Dermis blood vessel endothelial cell (primary cell): ENCODE data around the gene KIRREL1. TPM values are rescaled to one million over a fixed set of nuclear protein-coding genes. Genes with fewer than 3 reads are reported as not detected.

Experiments
- DNase-seq: peaks from one replicate; pipeline ENCODE4 v3.0.0; 2010
- total RNA-seq: library from RNA; depleted of rRNA; stranded (reverse); fragments of >200 nt; gene quantifications from 2 replicates; pipeline ENCODE4 v1.2.3, GENCODE V29; 2014

Gene KIRREL1
- total RNA-seq, 1 donor from 2014 or later = 28.2 TPM

DNA sequence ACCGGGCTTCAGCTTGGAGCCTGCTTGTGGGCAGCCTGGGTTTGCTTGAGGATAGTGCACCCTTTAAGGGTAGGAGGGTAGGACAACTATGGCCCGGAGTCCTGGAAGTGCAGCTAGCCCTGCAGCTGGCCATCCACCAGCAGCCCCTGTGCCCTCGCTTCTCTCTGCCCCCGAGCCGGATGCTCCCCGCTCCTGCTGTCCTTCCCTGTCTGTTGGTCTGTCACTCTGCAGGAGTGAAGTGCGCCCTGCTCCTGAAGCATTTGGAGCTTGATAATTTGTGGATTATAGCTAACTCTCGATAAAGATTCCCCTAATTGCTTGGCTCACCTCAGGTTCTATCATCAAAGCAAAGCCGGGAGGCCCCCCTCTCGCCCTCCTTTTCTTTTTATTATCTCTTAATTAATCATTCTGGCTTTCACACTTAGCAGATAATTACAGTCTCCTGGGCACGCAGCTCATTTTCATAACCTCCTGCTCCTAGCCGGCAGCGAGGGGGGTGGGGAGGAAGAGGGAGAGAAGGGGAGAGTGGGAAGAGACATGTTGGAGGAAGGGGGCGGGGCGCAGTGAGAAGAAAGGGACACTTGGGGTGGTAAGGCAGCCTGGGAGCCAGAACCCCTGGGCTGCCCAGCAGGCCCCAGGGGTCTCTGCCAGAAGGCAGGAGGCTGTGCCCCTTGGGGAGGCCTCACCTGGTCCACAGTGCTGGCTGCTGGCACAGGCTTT lies 14.4 kb downstream of the KIRREL1 start:
- DNase-seq = no peak

DNA sequence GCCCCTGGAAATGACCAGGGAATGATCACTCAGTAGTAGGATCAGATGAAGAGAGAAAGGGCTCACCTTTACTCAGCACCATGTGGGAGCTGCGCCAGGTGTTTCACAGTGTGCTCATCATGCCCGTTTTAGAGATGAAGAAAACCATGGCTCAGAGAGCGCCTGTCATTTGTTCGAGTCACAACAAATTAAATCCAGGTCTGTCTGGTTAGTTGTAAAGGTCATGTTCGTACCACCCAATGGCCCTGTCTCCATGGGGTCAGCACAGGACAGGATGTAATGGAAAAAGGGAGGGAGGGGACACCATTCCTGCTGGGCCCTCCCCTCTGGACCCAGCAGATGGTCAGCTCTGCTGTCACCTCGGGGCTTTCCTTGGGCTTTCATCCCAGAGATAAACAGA lies 15.2 kb downstream of the KIRREL1 start:
- no peak for DNase-seq

DNA sequence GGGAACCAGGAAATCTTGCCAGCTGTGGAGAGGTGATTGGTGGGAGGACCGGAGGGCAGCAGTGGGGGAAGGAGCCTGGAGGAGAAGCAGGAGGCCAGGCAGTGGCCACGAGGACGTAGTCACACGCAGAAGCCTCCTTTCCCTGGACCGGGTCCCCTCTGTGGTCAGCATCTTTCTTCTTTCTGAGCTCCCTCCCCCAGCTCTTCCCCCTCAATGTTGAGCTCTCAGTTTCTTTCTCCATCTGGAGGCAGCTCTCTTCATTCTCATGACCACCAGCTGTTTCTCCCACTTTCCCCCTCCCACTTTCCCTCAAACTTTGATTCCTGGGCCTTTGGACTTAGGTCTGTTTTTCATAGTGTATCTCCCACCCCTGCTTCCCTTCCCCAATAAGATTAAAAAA lies 18.3 kb downstream of the KIRREL1 start:
- no peak for DNase-seq

DNA sequence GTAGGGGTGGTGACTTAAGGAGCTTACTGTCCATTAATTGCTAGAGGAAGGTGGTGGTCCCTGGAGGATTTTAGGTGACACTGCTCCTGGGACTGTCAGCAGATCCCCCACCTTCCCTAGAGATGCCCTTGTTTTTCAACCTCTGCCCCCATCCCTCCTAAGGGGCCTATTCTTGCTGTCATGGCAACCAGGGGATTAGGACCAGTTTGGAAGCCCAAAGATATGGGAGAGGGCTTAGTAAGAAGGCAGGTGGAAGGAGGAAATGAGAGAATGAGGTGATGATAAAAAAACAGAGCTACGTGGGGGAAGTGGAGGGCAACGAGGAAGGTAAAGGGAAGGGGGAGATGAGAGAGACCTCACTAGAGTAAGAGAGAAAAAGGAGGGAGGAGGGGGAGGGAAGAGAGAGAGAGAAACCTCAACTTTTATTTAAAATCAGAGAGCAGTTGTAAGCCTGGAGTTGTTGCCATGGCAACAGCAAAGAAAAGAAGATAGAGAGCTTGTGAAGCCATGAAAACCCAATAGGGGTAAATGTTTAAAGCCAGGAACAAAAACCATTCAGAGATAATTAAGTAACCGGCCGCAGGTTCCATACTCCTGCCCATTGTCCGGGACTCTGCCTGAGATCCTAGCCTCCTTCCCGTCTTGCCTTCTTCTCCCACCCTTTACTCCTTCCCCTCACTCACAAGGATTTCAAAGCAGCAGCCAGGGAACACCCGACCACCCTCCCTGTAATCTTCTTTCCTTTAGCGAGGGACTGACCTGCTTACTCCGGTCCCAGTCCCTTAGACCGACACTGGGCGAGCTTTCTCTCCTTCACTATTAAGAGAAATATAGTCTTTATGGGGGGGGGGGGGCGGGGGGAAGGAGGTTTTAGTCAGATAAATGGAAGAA lies 20.6 kb downstream of the KIRREL1 start:
- no peak for DNase-seq

DNA sequence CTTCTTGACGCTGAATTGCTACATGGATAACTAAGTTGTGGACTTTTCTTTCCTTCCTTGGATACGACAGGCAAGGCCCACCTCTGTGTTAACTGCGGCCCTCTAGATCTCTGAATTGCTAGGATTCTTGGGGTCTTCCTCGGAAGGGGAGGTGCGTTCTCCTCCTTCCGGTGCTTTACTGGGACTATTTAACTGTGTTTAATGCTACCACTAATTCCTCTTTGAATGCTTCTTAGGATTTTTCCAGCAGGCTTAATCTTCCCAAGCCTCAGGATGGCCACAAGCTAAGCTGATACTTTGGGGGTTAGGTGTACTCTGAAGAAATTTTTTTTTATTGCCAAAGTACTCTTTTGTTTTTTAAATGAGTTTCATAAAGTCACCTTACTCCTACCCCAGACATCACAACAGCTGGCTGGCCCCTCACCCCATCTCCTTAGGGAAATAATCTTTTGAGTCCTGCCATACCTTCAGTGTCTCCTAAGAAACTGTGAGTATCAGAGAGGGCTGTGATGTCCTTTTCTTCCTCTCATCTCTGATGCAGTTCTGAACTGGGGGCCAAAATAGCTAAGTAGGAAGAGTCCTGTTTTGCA lies 21.4 kb downstream of the KIRREL1 start:
- DNase-seq = no peak

DNA sequence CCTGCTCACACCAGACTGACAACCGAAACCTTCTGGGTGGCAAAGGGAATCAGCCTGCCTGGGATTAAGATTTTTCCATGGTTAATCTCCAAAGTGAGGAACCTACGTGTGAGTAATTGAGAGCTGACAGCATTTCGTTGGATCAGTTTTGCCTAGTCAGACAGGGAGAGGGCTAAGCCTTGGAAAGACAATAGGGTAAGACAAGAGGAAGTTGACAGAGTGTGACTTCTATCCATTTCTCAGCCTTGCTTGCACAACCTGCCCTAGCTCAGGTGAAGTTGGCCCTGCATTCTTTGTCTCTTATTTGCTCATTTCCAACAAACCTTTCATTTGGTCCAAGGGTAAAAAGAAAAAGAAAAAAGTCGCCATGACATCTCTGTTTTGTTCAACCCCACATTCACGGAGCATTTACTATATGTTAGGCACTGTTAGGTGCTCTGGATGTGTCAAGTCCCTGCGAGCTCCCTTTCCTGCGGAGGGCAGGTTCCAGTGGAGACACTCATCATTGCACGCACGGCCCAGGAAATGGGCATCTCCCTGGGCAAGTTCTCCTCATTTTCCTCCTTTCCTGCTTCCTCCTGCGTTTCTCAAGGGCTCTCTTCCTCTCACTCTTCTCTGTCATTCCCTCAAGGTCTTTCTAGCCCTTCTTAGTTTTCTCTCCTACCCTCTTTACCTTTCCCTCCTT lies 23.3 kb downstream of the KIRREL1 start:
- DNase-seq = peak; percentile 48

DNA sequence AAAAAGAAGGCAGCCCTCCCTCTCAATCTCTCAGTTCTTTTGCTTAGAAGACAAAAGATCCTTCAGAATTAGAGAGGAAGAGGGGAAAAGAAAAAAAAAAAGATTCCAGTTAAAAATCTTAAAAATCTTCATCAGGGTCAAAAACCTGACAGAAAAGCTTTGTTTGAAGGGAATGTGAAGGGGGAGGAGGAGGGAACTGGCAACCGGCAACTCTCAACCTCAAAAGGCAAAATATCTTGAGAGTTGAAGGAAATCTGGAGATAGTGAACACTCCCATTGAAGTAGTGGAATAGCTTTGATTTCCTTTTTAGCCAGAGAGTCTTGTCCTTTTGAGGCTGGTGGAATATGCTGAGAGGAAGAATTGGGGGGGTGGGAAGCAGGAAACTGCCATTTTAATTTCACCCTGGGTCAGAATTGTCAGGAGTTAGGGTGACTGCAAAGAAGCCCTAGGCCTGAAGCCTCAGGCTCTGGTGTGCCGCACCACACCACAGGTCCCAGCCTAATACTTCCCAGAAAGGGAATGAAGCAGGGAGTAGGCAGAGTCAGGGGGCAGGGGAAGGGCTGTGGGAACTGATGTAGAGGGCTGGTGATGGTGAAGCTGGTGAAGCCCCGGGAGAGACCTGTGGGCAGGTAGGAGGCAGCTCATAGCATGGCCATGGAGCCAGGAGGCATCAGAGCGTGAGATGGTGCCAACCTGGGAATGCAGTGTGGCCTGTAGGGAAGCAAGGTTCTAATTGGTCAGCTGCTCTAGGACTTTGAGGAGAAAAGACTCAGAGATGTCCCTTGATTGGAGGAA lies 24.6 kb downstream of the KIRREL1 start:
- no peak for DNase-seq

DNA sequence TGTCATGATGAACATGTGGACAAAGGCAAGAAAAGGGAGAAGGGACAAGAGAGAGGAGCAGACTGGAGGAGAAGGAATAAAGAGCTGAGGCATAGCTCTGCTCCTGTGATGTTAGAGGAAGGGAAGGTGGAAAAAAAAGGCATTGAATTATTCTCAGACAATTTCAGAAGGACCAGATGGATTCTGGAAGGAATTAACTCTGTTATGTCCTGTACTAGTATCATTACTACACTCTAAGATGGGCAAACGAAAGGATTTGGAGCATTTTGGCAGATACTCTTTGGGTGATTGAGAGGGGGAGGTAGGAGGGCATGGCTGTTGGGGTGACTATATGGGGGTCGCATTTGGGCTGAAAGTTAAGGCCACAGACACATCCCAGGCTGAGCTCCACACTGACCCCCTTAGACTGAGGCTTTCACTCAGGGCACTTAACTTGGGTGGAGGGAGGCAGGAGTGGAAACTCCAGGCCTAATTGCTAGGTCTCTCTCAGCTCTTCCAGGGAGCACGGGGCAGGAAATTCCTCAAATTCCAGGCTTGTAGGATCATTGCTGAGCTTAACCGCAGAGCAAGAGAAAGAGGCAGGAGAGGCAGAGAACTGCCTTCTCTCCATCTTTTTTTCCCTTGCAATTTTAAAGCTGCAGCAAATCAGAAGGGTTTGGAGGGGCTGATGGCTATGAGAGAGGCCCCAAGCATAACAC lies 25.9 kb downstream of the KIRREL1 start:
- DNase-seq = peak; percentile 95

DNA sequence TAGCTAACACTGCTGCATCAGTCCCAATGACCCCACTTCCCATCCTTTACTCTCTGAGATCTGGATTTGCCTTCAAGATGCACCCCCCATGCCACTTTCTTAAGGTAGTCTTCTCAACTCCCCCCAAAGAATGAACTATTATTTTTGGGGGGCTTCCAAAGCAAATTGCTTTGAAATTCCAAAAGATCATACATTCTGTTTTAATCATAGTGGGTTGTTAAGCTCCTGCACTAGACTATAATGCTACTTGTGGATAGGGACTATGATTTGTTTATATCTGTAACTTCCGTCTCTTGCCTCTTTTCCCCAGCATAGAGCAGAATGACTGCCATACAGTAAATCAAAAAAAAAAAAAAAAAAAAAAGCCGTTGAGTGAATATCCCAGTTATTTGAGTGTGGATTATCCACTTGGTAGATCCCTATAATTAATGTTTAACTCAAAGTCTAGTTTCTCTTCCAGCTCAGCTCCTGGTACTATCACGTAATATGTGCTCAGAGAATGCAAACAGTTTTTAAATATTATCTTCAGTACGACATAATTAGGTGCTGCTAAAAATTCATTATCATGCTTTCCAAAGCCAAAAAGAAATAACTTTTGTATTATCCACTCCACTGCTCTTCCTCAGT lies 26.9 kb downstream of the KIRREL1 start:
- DNase-seq = no peak

DNA sequence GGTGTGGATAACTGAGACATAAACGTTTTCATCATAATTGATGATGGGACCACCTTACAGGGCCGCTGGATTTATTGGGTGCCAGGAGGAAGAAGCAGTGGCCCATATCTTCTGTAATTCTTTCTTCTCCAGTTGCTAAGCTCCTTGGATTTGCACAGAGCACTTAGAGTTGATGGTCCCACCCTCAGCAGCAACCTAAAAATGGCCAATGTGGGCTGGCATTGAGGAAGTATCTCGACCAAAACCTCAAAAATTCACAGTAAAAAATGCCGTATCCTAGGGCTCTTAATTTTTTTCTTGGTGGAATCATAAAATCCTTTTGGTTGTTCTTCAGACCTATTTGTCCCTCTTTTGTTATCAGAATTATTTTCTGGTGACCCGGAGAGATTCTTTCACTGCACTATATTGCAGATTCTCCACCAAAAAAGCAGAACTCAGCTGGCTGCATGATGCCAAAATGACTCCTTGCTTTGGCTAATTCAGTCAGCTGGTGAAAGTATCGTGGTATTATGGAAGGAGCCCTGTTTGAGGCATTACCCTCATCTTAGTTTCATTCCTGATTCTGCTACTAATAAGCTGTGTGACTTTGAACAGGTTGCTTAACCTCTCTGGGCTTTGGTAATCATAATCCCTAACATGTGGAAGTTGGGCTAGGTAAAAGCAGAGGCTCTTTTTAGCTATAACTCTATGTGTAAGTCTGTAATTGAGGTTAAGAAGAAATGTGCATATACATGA lies 27.6 kb downstream of the KIRREL1 start:
- no peak for DNase-seq

DNA sequence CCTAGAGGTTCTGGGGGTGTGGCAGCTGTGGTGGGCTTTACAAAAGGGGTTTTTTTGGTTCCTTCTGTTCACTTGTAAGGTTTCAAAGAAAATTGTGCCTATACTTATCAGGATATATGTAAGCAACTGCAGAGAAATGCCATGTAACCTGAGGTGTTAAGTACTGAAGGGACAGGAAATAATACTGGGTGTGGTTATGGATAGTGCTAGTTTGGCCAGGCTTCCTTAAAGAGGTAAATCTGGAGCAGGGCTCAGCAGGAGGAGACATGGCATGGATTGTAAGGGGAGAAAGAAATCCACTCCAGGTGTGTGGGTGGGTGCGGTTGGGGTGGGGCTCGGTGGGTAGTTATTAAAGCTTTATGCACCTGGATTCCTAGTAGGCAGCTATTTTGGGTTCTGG lies 28.3 kb downstream of the KIRREL1 start:
- DNase-seq = no peak

DNA sequence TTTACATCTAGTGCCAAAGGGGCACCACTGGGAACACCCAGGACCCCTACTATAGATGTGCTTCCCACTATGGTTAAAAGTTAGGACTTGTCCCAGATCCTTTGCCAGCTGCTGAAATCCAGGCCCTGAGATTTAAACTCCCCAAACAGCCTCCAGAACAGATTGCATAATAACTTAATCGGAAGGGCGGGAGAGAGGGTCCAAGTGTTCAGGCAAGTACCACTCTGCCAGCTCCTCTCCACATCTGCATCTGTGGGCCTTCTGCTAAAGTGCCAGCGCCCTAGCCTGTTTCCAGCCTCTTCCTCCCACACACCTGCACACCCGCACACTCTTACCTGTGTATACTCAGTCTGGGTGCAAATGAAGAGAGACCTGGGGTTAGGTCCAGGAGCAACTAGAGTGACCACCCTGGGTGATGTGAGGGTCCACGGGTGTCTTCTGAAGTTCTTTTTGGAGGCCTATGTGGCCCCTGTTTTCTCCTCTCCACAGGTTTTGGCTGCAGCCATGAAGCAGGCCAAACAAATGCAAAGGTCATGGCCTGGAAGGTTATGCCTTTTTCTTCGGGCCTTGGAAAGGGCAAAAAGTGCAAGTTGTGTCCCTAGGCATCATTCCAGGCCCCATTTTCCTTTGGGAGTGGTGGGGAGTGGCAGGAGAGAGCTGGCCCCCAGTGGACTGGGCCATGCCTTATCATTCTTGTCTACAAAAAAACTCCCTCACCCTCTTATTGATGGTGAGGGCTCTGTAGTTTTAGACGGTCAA lies 29.3 kb downstream of the KIRREL1 start:
- DNase-seq = no peak

DNA sequence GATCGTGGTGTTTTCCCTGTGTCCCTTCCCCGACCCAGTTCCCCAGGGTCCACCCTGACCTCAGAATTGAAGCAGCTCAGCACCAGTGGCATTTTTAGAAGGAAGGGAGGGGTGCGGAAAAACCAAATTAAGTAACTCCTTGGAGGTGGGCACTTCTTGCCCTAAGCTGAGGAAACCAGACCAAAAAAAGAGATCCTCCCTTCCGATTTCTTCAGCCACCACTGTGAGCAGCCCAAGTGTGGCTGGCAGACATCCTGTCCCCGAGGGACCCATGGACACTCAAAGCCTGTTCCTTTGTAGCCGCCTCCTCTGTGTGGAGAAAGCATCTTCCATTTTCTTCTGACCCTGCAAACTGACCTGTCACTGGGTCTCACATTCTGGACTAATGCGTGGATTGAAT lies 31.3 kb downstream of the KIRREL1 start:
- no peak for DNase-seq

DNA sequence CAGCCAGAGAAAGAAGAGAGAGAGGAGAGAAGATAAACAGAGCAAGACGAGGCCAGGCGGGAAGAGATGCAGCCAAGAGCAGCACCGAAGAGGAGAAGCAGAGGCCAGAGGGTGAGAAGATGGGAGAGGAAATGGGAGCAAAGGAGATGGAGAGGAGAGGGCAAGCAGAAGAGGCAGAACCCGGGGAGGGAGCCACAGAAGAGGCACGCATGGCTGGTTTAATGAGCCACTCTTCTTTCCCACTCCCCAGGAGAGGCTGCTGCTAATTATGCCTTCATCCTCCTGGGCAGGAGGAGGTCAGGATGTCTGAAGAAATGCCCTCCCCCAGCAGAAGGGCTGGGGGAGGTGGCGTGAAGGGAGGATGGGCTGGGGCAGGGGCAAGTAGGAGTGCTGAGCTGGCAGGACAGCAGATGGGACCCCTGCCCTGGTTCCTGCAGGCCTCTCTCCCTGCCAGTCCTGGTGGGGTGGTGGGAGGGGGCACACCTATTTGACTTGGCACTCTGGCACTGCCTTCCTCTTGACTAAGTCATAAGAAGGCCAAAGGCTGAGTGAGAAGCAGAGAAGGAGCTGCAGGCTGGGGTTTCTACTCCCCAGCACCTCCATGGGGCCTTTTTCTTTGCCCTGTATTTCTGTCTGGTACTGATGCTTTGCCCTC lies 32.3 kb downstream of the KIRREL1 start:
- no peak for DNase-seq

DNA sequence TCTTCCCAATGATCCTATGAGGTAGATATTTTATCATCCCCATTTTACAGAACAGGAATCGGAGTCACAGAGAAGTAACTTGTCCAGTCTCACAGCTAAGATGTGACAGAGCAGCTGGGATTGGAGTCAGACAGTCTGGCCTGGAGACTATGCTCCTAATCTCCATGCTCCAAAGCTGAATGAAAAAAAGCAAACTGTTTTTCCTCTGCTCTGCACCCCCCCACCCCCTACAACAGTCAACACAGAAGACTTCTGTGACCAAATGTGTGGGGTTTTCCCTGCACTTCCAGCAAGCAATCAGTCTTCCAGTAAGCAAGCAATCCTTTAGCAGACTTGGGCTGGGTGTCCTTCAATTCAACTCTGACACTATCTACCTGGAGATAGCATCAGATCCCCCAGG lies 33.2 kb downstream of the KIRREL1 start:
- DNase-seq = no peak

DNA sequence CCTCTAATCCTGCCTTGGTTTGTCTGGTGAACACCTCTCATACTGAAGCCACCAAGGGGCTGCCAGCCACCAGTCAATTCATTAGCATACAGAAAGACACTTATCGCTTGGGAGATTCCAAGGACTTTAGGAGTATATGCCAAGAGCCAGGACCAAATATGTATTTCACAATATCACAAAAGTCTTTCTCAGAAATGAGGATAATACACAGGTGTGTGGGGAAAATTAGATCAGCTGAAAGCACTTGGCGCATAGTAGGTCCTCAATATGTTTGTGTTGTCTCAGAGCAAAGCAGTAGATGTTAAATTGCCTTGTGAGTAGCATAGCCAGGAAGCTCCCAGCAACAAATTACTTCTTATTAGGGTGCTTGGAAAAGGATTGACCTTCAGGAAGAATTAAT lies 34.1 kb downstream of the KIRREL1 start:
- DNase-seq = no peak

DNA sequence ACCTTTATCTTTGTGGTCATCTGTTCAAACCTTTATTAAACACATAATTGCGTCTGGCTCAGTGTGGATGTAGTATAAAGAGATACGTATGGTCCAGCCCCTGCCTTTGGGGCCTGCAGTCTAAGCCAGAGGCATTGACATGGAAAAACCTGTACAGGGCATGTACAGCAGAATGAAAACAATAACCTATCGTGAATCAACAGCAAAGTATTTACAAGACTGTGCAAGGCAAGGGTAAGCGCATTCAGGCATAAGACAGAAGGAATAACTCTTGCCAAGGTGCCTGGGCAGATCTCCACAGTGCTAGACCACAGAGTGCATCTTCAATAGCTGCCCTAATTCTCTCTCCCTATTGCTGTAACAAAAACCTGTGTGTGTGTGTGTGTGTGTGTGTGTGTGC lies 35.5 kb downstream of the KIRREL1 start:
- DNase-seq = no peak

DNA sequence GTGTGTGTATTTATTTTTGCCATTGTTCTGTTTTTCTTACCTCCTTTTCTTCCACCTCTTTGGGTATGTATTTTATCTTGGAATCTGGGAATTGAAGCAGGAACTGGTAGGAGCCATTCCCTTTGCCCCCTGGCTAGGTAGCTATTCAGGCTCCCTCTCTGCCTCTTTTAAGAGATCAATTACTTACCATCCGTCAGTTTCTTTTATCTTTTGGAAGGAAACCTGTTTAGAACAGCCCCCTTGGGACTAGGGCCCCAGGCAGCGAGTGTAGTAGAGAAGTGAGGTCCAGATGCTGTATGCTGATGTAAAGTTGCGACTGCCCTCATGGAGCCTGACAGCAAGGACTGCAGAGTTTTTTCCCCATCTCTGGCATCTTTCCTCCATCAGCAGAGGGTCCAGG lies 41.6 kb downstream of the KIRREL1 start:
- no peak for DNase-seq

DNA sequence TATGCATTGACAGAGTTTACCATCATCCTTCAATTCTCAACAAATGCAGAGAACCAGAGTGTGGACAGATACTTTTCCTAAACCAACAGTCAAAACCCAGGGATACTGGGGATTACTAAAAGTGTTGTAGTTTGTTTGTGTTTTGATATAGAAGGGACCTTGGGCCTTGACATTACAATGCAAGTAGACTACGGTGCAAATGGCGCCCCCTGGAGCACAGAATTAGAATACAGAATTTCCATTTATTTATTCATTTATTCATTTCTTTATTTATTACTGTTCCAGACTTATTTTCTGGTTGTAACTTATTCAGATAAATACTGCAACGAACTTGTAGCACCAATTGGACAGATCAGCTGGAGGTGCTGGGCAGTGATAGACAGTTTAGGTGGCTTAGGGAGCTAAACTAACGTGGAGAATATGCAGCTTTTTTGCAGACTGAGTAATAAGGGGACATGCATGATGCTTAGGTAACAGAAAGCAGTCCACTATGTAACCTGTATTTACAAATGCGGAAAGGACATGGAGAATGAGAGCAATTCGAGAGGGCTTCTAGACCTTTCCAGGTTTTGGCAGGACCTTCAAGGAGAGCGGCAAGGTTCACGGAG lies 42.6 kb downstream of the KIRREL1 start:
- peak; percentile 83 for DNase-seq
